ENCODE results near the gene SDK1. TPM values are rescaled to one million over a fixed set of nuclear protein-coding genes. Genes with fewer than 3 reads are reported as not detected.

The SDK1 gene
- total and polyA plus RNA-seq, 11 donors = 2.2 to 5.8 (median 3.4) TPM

- intact Hi-C loops (cut with DNase I) = no loop called here
- Histone ChIP-seq H3K27ac (no peak overlapping the region), H3K27me3 (peaks cover 0 to 2% (median 0%) of the 10 kb centered on the region in 9 donors), H3K4me3 (no peak overlapping the region), H3K9me3 (no peaks in the 10 kb centered on the region), H3K4me1 (no peaks in the 10 kb centered on the region), H3K36me3 (no peaks in the 10 kb centered on the region)
- DNase-seq (no peak), ATAC-seq (no peak)
- 69 to 78% (median 70%) methylated on average over 12 of the region's 12 CpGs for WGBS, 4 donors
- TF ChIP-seq, protein P1, sequence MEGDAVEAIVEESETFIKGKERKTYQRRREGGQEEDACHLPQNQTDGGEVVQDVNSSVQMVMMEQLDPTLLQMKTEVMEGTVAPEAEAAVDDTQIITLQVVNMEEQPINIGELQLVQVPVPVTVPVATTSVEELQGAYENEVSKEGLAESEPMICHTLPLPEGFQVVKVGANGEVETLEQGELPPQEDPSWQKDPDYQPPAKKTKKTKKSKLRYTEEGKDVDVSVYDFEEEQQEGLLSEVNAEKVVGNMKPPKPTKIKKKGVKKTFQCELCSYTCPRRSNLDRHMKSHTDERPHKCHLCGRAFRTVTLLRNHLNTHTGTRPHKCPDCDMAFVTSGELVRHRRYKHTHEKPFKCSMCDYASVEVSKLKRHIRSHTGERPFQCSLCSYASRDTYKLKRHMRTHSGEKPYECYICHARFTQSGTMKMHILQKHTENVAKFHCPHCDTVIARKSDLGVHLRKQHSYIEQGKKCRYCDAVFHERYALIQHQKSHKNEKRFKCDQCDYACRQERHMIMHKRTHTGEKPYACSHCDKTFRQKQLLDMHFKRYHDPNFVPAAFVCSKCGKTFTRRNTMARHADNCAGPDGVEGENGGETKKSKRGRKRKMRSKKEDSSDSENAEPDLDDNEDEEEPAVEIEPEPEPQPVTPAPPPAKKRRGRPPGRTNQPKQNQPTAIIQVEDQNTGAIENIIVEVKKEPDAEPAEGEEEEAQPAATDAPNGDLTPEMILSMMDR (IDR thresholded peaks at IDR 0.05) = no peak
- no peak for TF ChIP-seq POLR2A (IDR thresholded peaks at IDR 0.05)
Measured at GRCh38 chr7:3345699-3346481, 44.8 kb downstream of the SDK1 start.

GRCh38 chr7:3349126-3349525 is 48.1 kb downstream of the SDK1 start:
- Histone ChIP-seq H3K27ac (no peak overlapping the region), H3K27me3 (peaks cover 0 to 2% (median 0%) of the 10 kb centered on the region in 9 donors), H3K36me3 (no peaks in the 10 kb centered on the region), H3K4me1 (no peaks in the 10 kb centered on the region), H3K4me3 (no peak overlapping the region), H3K9me3 (no peaks in the 10 kb centered on the region)
- ATAC-seq = no peak
- 36 to 86% (median 71%) methylated on average over 2 of the region's 2 CpGs for WGBS, 4 donors
- DNase-seq = no peak
- intact Hi-C loops (cut with DNase I) = no loop called here
- TF ChIP-seq, protein P1 (IDR thresholded peaks at IDR 0.05) = no peak
- no peak for TF ChIP-seq POLR2A (IDR thresholded peaks at IDR 0.05)

- no peak for ATAC-seq
- intact Hi-C loops (cut with DNase I) = no loop called here
- TF ChIP-seq, protein P1 (IDR thresholded peaks at IDR 0.05) = no peak
- no peak for TF ChIP-seq POLR2A (IDR thresholded peaks at IDR 0.05)
- Histone ChIP-seq H3K4me3 (no peak overlapping the region), H3K36me3 (no peaks in the 10 kb centered on the region), H3K4me1 (no peaks in the 10 kb centered on the region), H3K27ac (no peak overlapping the region), H3K27me3 (no peaks in the 10 kb centered on the region), H3K9me3 (no peaks in the 10 kb centered on the region)
- 88 to 91% (median 90%) methylated on average over 6 of the region's 6 CpGs for WGBS, 4 donors
- no peak for DNase-seq
Measured at GRCh38 chr7:3356173-3356572, 55.1 kb downstream of the SDK1 start.

- no peak for DNase-seq
- Histone ChIP-seq H3K4me3 (no peak overlapping the region), H3K4me1 (no peaks in the 10 kb centered on the region), H3K27me3 (no peaks in the 10 kb centered on the region), H3K36me3 (no peaks in the 10 kb centered on the region), H3K9me3 (peaks cover 0 to 5% (median 0%) of the 10 kb centered on the region in 12 donors), H3K27ac (no peak overlapping the region)
- WGBS, 4 donors = 82 to 87% (median 84%) methylated on average over 5 of the region's 5 CpGs
- intact Hi-C loops (cut with DNase I) = no loop called here
- no peak for ATAC-seq
- TF ChIP-seq, protein P1 (IDR thresholded peaks at IDR 0.05) = no peak
- TF ChIP-seq POLR2A (IDR thresholded peaks at IDR 0.05) = no peak
Measured at GRCh38 chr7:3358991-3359390, 57.9 kb downstream of the SDK1 start.
